Measurements from ENCODE around the gene KDM5A.

- TF ChIP-seq POLR2A (IDR thresholded peaks at IDR 0.05) (no peak), CTCF (IDR thresholded peaks at IDR 0.05 in 8 of 11, conservative IDR thresholded peaks at IDR 0.05 in 3 of 11) (no peak)
These were observed 136.5 kb downstream of the KDM5A start for GRCh38 chr12:252636-253035.

All from spleen (tissue), 7 donors.